Colonic mucosa (tissue), 4 donors: ENCODE data around the gene TRIM29. TPM values are rescaled to one million over a fixed set of nuclear protein-coding genes. Genes with fewer than 3 reads are reported as not detected.

Experiments used
- DNase-seq: peaks from one replicate; pipeline ENCODE4 v3.0.0-alpha.2; 2020
- H3K27ac ChIP-seq: fragments of 200-600 bp; one replicate; pipeline ENCODE4 v1.8.0; 2021
- H3K27me3 ChIP-seq: fragments of 200-600 bp; one replicate; pipeline ENCODE4 v1.8.0; 2021
- H3K36me3 ChIP-seq: fragments of 200-600 bp; one replicate; pipeline ENCODE4 v1.8.0; 2021
- H3K4me1 ChIP-seq: fragments of 200-600 bp; one replicate; pipeline ENCODE4 v1.8.0; 2021; ENCODE audit warnings: mild to moderate bottlenecking
- H3K4me3 ChIP-seq: fragments of 200-600 bp; one replicate; pipeline ENCODE4 v1.8.0; 2021
- H3K9ac ChIP-seq, 2 donors: one replicate each; pipeline ENCODE4 v1.7.0; 2013; ENCODE audit warnings: control low read depth in 2 of 2, low read depth in 2 of 2, low read length in 2 of 2
- H3K9me3 ChIP-seq: fragments of 200-600 bp; one replicate; pipeline ENCODE4 v1.8.0; 2021
- intact Hi-C: fragments of 100-400 bp; cut with DNase I; formaldehyde crosslinking; loops from one replicate; pipeline ENCODE4 v1.14.1; 2022
- total RNA-seq, 2 donors: library from RNA; stranded (reverse); fragmentation: NEBNext Ultra II Directional in 1 of 2; extraction: Animal tissue kit (Norgen Biotek cat#: 25700) in 1 of 2; gene quantifications; one replicate each; pipeline ENCODE4 v1.2.1, GENCODE V29; 2021
- TF ChIP-seq, protein P1 (sequence below): fragments of 200-600 bp; IDR thresholded peaks from one replicate; pipeline ENCODE4 v1.8.0; 2022; ENCODE audit warnings: antibody characterized with exemption, mild to moderate bottlenecking
- donor health status: healthy.
- donor health status: DM: no; HTN: no; CAD: no.
- donor health status: DM: no; HTN: no; CAD: no.

The TRIM29 gene
- total RNA-seq, 2 donors from 2014 or later, result 3.4 to 4.0 TPM

DNA sequence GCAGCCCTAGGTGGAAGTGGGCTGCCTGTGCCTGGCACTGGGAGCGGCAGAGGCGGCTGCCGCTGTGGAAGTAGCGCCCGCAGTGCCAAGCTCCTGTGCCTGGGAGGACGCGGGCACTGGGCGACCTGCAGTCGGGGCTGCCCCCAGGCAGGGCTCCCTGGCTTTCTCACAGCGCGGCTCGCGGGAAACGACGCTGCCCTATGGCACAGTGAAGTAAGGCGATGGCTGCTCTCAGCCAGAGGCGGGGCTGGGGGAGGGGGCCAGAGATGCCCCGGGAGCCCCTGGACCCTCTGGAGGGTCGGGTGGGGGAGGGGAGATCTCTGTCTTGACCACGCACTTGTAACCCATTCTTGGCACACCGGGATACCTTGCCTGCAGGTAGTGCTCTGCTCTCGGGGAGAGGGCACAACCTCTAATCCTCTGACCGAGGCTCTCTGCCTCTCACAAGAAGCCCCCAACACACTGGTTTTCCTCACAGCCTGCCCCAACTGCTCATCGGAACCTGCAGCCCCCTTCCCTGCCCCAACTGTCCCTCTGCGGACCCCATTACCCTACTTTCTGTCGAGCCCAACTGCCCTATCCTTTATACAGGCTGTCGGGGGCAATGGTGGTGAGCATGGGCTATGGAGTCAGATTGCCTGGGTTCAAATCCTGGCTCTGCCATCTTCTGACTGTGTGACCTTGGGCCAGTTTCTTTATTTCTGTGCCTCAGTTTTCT lies 32.2 kb upstream of the TRIM29 start:
- DNase-seq, result peak; percentile 22
- H3K9ac ChIP-seq, result no peak overlapping the region
- H3K4me1 ChIP-seq, result peaks cover 3% of the 10 kb centered on the region
- intact Hi-C loops, result no loop called here
- peaks cover 6% of the 10 kb centered on the region for H3K27me3 ChIP-seq
- no peaks in the 10 kb centered on the region for H3K9me3 ChIP-seq
- no peaks in the 10 kb centered on the region for H3K36me3 ChIP-seq
- H3K4me3 ChIP-seq, result no peak overlapping the region
- TF ChIP-seq, protein P1, sequence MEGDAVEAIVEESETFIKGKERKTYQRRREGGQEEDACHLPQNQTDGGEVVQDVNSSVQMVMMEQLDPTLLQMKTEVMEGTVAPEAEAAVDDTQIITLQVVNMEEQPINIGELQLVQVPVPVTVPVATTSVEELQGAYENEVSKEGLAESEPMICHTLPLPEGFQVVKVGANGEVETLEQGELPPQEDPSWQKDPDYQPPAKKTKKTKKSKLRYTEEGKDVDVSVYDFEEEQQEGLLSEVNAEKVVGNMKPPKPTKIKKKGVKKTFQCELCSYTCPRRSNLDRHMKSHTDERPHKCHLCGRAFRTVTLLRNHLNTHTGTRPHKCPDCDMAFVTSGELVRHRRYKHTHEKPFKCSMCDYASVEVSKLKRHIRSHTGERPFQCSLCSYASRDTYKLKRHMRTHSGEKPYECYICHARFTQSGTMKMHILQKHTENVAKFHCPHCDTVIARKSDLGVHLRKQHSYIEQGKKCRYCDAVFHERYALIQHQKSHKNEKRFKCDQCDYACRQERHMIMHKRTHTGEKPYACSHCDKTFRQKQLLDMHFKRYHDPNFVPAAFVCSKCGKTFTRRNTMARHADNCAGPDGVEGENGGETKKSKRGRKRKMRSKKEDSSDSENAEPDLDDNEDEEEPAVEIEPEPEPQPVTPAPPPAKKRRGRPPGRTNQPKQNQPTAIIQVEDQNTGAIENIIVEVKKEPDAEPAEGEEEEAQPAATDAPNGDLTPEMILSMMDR, result no peak
- no peak overlapping the region for H3K27ac ChIP-seq

DNA sequence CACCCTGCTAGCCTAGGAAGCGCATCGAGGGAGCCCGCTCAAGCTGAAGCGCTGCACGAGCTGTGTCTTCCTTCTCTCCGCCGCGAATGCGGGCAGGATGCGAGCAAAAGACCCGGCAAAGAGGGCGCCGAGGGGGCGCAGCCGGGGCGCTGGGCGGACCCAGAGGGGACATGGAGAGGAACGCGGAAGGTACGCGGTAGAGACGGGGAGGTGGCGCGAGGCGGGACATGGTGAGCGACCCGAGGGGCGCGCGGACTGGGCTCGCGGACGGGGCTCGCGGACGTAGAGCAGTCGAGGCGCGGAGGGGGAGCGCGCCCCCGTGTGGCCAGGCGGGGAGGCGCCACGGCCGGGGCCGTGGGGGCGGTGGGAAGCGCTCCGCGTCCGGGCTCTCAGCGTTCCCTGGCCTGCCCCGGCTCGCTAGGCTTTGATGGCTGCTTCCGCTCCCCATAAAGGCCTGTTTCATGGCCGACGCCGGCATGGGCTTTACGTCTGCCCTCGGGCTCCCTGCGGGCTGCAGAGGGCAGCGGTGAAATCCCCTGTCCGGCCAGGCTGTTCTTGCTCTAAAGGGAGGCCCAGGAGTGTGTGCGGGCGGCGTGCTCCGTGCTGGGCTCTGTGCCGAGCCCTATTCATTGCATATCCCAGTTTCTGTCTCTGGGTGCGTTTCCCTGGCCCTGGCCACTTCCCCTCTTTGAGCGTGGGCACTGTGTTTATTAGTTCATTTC lies 31.2 kb upstream of the TRIM29 start:
- Histone ChIP-seq H3K36me3 (no peaks in the 10 kb centered on the region), H3K4me1 (peaks cover 3% of the 10 kb centered on the region), H3K9ac (peak overlapping the region; percentile 54 to 69), H3K9me3 (no peaks in the 10 kb centered on the region), H3K27me3 (peaks cover 6% of the 10 kb centered on the region), H3K27ac (no peak overlapping the region), H3K4me3 (peak overlapping the region; percentile 52)
- TF ChIP-seq, protein P1, result peak; percentile 94
- intact Hi-C loops, result no loop called here
- DNase-seq, result peak; percentile 73

DNA sequence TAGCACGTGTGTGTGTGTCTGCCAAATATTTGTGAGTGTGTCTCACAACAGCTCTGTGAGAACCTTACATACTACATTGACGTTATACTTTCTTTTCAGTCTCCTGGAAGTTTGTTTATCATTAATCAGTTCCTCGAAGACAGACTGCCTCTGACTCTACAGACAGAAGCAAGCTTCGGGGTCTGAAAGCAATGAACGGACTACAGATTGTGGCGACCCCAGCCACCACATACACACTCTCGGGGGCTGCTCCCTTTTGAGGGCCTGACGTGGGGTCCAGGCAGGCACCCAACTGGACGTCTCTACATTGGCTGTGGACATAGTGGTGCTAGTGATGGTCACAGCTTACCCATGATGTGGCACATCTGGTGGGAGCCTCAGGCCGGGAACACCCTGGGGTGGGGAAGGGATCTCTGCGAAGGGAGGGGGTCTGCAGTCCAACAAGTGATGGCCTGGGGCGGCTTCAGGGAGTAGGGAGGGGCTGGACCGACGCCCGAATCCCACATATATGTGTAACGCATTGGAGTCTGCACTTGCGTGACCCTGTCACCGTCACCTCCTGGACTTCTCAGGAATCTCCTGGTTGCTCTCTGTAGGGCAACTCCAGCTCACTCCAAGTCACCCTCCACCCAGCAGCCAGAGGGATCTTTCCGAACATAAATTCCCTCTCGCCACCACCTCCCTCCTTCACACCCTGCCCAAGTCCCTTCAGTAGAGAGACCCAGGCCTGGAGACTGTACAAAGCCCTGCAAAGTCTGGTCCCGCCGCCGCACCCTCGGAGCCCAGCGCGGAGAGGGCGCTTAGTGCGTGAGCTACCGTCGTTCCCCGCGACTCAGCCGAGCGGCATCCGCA lies 30.4 kb upstream of the TRIM29 start:
- intact Hi-C loops, result no loop called here
- Histone ChIP-seq H3K36me3 (no peaks in the 10 kb centered on the region), H3K4me1 (peaks cover 3% of the 10 kb centered on the region), H3K27ac (no peak overlapping the region), H3K9ac (peak overlapping the region; percentile 54 to 69), H3K4me3 (peak overlapping the region; percentile 52), H3K27me3 (peaks cover 6% of the 10 kb centered on the region), H3K9me3 (no peaks in the 10 kb centered on the region)
- TF ChIP-seq, protein P1, result no peak
- DNase-seq, result no peak

DNA sequence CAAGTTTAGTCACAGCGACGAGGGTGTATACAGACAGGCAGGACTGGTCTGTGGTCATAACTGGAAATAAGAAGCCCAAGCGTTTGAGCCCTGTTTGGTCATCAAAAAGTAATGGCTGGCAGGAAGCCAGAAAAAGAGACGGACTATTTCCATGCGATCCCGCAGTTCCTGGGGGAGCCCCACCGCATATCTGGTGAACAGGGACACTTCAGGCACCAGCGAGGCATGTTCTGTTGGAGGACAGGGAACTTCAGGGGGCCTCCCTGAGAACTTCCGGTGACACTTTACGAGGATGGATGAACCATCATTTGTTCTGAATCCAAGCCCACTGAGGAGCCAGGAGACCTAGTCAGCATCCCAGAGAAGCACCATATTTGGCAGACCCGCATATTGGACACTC lies 29.7 kb upstream of the TRIM29 start:
- Histone ChIP-seq H3K4me3 (no peak overlapping the region), H3K9ac (no peak overlapping the region), H3K36me3 (no peaks in the 10 kb centered on the region), H3K27me3 (peaks cover 6% of the 10 kb centered on the region), H3K4me1 (peaks cover 3% of the 10 kb centered on the region), H3K9me3 (no peaks in the 10 kb centered on the region), H3K27ac (no peak overlapping the region)
- TF ChIP-seq, protein P1, result no peak
- intact Hi-C loops, result no loop called here
- DNase-seq, result no peak

DNA sequence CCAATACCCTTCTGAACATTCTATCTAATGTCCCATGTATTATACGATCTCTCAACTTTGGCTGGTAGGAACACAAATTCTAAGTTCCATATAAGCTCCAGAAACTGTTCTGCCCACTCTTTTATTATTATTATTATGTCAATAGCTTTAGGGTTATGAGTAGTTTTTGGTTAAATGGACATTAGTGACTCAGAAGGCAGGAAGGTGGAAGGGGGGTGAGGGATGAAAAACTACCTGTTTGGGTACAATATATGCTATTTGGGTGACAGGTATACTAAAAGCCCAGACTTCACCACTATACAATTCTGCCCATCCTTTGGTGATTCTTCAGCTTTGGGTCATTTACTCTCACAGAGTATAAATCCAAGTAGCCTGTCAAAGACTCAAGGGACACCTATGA lies 22.5 kb upstream of the TRIM29 start:
- H3K27ac ChIP-seq, result no peak overlapping the region
- no peaks in the 10 kb centered on the region for H3K27me3 ChIP-seq
- no peaks in the 10 kb centered on the region for H3K4me1 ChIP-seq
- no peak overlapping the region for H3K4me3 ChIP-seq
- intact Hi-C loops, result no loop called here
- H3K9ac ChIP-seq, result no peak overlapping the region
- H3K9me3 ChIP-seq, result no peaks in the 10 kb centered on the region
- H3K36me3 ChIP-seq, result no peaks in the 10 kb centered on the region
- TF ChIP-seq, protein P1, result no peak
- DNase-seq, result no peak
